T-helper 2 cell treated with Interferon-gamma antibody and Interleukin-4, amounts not matched to agents 100 ng/mL and 5 ng/mL, for 36 hours (primary cell): ENCODE results near the gene CPZ. TPM values are rescaled to one million over a fixed set of nuclear protein-coding genes. Genes with fewer than 3 reads are reported as not detected.
"Not testable (repeated sequence)": the region's sequence is repeated elsewhere in the genome, so short reads cannot be mapped to it uniquely, and the experiment has no call there.

ENCODE experiments used
- intact Hi-C: fragments of 100-400 bp; cut with micrococcal nuclease; formaldehyde crosslinking; loops from one replicate; pipeline ENCODE4 v1.15.1; 2023
- total RNA-seq: library from RNA; stranded (reverse); gene quantifications from 2 replicates; pipeline ENCODE4 v1.2.3, GENCODE V29; 2022

Gene CPZ
- total RNA-seq, 1 donor from 2014 or later: not detected

DNA sequence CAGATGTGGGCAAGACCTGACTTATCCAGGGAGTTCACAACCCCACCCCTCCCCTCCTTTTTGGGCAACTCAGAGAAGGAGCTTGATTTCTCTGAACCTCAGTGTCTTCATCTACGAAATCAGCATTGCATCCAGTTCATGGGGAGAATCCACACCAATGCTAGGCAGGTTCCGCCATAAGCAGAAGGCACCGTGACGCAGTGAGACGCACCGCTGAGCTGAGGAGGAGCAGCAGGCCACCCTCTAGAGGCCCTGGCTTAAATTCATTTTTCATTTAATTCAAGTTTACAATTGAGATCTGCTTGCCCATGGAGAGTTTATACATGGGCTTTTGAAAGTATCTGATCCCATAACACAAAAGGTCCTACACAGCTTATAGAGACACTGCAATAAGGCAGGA is 55.7 kb downstream of the CPZ start:
- intact Hi-C loops: no loop called here

DNA sequence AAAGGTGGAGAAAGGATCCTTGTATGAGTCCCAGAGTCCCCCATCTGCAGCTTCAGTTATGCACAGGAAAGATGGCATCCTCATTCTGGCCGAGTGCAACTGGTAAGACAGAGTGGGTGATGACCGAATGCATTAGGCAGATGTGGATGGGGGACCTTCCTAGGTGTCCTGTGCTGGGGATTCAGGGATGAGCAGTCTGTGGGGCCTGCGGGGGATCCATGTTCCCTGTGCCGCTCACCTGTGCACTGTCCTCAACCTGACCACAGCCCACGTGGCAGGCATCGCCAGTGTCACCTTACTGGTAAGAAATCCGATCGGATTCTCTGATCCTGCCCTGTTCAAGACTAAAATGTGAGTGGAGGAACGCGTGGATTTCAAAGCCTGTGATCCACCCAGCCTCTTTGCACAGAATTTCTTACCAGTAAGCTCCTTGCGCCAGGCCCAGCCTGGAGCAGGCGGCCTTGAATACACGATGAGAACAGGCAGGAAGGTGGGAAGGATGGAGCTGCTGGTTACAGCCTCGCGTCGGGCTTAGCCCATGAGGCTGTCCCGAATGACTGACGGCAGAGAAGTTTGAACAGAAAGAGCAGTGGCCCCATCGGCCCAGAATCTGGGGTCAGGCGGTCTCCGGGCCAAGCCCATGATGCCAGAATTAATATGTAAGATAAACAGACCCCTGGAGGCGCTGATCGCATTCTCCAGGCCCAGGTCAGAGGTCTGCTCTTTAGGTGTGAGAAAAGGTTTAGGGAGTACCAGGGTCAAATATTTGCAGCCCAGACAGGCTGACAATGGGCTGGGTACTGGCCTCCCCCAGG is 56.5 kb downstream of the CPZ start:
- intact Hi-C loops: no loop called here

- intact Hi-C loops: no loop called here
These were observed 57.2 kb downstream of the CPZ start for GRCh38 chr4:8649631-8650361.

GRCh38 chr4:8651661-8652180 is 59.2 kb downstream of the CPZ start:
- intact Hi-C loops: no loop called here

GRCh38 chr4:8652181-8653078 is 59.9 kb downstream of the CPZ start:
- intact Hi-C loops: no loop called here

- intact Hi-C loops: no loop called here
These were observed 60.9 kb downstream of the CPZ start for GRCh38 chr4:8653326-8654000.

- intact Hi-C loops: not testable (repeated sequence)
These were observed 61.6 kb downstream of the CPZ start for GRCh38 chr4:8654139-8654538.

- intact Hi-C loops: no loop called here
These were observed 63.0 kb downstream of the CPZ start for GRCh38 chr4:8655411-8656184.

DNA sequence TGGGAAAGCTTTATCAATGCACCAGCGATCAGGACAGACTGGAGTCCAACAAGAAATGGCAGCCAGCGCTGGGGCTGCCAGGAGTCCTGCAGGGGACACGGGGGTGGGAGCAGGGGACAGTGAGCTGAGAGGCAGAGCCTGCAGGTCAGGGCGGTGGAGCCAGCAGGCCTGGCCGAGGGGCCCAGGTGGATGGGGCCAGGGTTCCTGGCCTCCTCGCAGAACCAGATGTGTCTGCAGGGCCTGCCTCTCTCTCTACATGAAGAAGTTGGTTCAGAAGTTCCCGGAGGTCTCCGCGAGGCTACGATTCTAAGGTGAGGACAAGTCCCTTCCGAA is 63.6 kb downstream of the CPZ start:
- intact Hi-C loops: no loop called here

- intact Hi-C loops: no loop called here
These were observed 64.3 kb downstream of the CPZ start for GRCh38 chr4:8656711-8657380.

DNA sequence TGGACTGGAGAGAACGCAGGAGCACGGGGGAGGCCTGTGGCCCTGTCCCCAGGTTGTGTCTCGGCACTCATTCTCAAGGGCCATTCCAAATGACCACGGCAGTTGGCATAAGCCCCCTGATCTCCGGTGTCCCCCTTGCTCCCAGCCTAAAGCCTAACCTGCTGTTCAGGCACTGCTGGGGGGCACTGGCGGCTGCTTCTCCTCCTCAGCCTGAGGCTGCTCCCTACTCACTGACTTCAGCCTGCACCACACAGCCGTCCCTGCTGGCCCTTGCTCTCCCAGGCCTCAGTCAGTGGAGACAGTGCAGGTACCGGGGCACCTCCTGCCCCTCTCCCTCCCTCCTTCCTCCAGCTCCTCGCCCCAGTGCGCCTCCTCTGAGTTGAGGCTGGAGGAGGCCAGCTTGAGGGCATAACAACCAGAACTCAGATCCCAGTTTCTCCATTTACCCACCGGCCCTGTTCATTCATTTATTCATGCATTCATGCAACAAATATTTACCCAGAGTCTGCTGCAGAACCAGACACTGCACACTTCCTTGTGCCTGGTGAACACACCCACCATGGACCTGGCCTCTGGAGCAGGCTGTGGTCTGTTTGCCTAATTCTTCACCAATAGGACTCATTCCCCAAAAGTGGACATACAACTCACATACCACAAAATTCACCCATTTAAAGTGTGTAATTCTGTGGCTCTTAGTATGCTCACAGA is 65.0 kb downstream of the CPZ start:
- intact Hi-C loops: no loop called here

- intact Hi-C loops: no loop called here
These were observed 70.2 kb downstream of the CPZ start for GRCh38 chr4:8662776-8663175.

DNA sequence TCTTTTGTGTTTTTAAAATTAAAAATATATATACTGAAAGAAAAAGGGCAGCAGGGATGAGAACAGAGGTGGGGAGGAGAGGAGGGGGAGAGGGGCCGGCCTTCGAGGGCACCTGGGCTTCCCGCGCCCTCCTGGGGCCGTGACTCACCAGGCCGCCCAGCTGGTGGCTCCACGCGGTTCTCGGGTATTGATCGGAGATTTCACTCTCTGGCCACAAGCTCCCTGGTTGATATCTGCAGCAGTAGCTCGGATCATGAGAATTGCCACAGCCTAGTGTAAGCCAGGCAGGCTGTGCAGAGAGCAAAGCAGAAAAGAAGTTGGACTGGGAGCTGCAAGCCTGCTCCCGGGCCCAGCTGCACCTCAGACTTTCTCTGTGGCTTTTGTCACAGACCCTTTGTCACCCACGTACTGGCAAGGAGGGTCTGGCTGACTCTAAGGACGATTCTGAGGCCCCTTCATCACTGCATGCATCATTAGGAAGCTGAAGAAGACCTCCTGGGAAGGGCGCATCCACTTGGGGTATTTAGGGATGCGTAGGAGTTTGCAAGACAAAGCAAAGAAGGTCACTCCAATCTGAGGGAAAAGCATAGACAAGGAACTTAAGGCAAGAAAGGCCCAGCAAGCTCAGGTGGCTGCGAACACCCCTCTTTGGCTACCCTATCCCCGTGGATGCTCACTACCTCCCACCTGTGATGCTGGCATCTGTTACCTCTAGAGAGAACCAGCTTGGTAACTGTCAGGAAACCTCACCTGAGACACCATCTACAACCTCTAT is 71.7 kb downstream of the CPZ start:
- intact Hi-C loops: no loop called here

DNA sequence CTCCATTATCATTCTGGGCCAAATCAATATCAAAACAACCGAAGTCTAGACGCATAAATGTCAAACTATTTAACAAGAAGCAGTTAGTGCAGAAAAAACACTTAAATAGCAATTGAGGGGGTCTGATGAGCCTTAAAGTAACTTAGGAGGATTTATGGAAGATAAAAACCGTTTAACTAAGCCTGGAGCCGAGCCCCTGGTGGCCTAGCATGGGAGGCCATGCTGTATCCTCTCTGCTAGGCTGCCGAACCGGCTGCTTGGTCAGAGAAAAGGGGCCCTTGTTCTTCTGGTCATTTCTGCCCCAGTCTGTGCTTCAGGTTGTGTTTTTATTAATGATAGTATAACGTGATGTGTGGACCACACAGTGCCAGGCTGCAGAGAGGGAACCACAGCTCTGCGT is 72.4 kb downstream of the CPZ start:
- intact Hi-C loops: no loop called here

DNA sequence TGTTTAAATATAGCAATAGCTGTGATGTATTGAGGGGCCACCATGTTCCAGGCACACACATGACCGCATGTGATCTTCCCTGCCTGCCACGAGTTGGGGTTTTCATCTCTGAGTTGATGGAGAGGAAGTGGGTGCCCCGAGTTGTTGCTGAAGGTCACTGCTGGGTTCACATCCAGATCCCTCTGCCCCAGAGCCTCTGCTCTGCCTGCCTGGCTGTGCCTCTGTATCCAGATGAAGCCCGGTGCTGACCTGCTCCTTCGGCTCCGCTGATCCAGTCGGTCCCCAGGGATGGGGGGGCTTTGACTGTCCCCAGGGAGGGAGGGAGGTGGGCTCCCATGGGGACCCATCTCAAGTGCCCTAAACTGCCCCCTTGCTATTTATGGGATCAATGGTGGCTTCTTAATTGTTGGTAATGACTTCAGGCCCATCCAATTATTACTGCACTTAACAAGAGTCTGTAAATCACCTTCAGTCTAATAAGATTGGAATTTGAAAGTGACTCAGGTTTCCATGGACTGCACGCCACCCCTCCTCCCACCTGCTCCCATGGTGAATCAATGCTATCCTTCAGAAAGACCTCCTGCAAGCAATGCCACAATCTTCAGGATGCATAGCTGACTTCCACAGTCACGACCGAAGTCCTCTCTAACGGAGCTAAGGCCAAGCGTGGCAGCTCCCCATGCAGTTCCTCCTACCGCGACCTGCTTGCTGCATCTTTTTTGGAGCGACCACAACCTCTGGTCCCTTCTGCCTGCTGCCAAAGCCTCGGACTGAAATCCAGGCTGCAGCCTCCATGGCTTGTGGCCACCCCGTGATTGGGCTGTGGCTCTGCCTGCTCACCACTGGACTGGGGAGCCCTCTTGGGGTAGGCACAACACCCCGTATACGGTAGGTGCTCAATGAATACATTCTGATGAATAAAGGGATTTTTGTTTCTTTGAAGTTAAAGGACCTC is 73.1 kb downstream of the CPZ start:
- intact Hi-C loops: no loop called here

- intact Hi-C loops: no loop called here
These were observed 74.0 kb downstream of the CPZ start for GRCh38 chr4:8666581-8666980.
